ENCODE measurements around the gene EHHADH.
A peak's percentile ranks its signal among the peaks of the same experiment; 100 is the strongest.

DNA sequence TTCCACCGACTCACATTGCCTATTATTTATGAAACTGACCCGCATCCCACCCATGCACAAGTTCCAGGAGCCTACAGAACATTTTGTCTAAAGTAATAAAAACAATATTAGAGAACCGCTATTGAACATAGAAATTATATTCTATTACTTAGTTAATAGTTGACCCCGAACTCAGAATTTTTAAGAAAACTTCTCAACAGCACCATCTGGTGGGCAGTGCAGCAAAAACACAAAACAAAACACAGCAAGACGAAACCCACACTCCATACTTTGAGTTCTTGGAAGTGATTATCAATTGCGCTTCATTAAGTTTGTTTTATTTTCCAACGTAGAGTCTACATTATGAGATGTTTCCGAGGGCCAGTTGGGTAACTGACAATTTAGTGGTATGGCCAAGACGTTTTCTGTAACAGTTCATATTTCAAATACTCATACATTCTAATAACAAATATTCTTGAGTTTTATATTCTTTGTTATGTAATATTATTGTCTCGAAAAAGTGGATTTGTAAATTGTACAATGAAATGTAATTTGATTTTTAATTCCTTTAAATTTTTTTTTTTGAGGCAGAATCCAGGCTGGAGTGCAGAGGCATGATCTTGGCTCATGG lies 77.0 kb downstream of the EHHADH start:
- TF ChIP-seq, protein P1, sequence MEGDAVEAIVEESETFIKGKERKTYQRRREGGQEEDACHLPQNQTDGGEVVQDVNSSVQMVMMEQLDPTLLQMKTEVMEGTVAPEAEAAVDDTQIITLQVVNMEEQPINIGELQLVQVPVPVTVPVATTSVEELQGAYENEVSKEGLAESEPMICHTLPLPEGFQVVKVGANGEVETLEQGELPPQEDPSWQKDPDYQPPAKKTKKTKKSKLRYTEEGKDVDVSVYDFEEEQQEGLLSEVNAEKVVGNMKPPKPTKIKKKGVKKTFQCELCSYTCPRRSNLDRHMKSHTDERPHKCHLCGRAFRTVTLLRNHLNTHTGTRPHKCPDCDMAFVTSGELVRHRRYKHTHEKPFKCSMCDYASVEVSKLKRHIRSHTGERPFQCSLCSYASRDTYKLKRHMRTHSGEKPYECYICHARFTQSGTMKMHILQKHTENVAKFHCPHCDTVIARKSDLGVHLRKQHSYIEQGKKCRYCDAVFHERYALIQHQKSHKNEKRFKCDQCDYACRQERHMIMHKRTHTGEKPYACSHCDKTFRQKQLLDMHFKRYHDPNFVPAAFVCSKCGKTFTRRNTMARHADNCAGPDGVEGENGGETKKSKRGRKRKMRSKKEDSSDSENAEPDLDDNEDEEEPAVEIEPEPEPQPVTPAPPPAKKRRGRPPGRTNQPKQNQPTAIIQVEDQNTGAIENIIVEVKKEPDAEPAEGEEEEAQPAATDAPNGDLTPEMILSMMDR (IDR thresholded peaks at IDR 0.05): peak; percentile 31 to 76 (median 67)
- no peak for TF ChIP-seq POLR2A (IDR thresholded peaks at IDR 0.05)
